Neural crest cell (in vitro differentiated cells): ENCODE measurements around the gene SKIC2. TPM values are rescaled to one million over a fixed set of nuclear protein-coding genes. Genes with fewer than 3 reads are reported as not detected.
A peak's percentile ranks its signal among the peaks of the same experiment; 100 is the strongest.
"Not testable (repeated sequence)": the region's sequence is repeated elsewhere in the genome, so short reads cannot be mapped to it uniquely, and the experiment has no call there.

Experiments
- DNase-seq: peaks from one replicate; pipeline ENCODE4 v3.0.0; 2021; ENCODE audit warnings: low read depth, mixed read lengths, low spot score
- H3K27ac Mint-ChIP-seq: one replicate; pipeline ENCODE4 v1.8.0; 2021; ENCODE audit warnings: mild to moderate bottlenecking, mixed read lengths; ENCODE audit not compliant: unreplicated experiment
- H3K27me3 Mint-ChIP-seq: 2 replicates; pipeline ENCODE4 v1.8.0; 2021; ENCODE audit warnings: low read depth, mild to moderate bottlenecking, mixed read lengths
- H3K36me3 Mint-ChIP-seq: 2 replicates; pipeline ENCODE4 v1.8.0; 2021; ENCODE audit warnings: low read depth, mild to moderate bottlenecking, mixed read lengths
- H3K4me1 Mint-ChIP-seq: 2 replicates; pipeline ENCODE4 v1.8.0; 2021; ENCODE audit warnings: mixed read lengths
- H3K4me3 Mint-ChIP-seq: one replicate; pipeline ENCODE4 v1.8.0; 2021; ENCODE audit warnings: mild to moderate bottlenecking, mixed read lengths
- H3K9me3 Mint-ChIP-seq: 2 replicates; pipeline ENCODE4 v1.8.0; 2021; ENCODE audit warnings: mixed read lengths
- total RNA-seq: library from RNA; stranded (reverse); gene quantifications from 2 replicates; pipeline ENCODE4 v1.2.1, GENCODE V29; 2021

Gene SKIC2
- total RNA-seq, 1 donor from 2014 or later: 88.7 TPM

GRCh38 chr6:32003301-32003700 lies 44.3 kb downstream of the SKIC2 start:
- H3K27ac Mint-ChIP-seq, H3K4me1 Mint-ChIP-seq, DNase-seq, H3K4me3 Mint-ChIP-seq, H3K9me3 Mint-ChIP-seq, H3K36me3 Mint-ChIP-seq, H3K27me3 Mint-ChIP-seq: not testable (repeated sequence)

GRCh38 chr6:32004393-32004792 lies 45.4 kb downstream of the SKIC2 start:
- not testable (repeated sequence) for H3K36me3 Mint-ChIP-seq, DNase-seq, H3K27me3 Mint-ChIP-seq, H3K9me3 Mint-ChIP-seq, H3K27ac Mint-ChIP-seq, H3K4me3 Mint-ChIP-seq, H3K4me1 Mint-ChIP-seq

- H3K4me3 Mint-ChIP-seq, H3K4me1 Mint-ChIP-seq, H3K27me3 Mint-ChIP-seq, H3K36me3 Mint-ChIP-seq, H3K9me3 Mint-ChIP-seq, DNase-seq, H3K27ac Mint-ChIP-seq: not testable (repeated sequence)
These were observed 46.0 kb downstream of the SKIC2 start for GRCh38 chr6:32004864-32005537.

GRCh38 chr6:32005538-32005880 lies 46.5 kb downstream of the SKIC2 start:
- not testable (repeated sequence) for DNase-seq, H3K27me3 Mint-ChIP-seq

GRCh38 chr6:32005991-32006529 lies 47.1 kb downstream of the SKIC2 start:
- not testable (repeated sequence) for H3K27me3 Mint-ChIP-seq, H3K4me3 Mint-ChIP-seq, H3K36me3 Mint-ChIP-seq, H3K9me3 Mint-ChIP-seq, H3K4me1 Mint-ChIP-seq, DNase-seq, H3K27ac Mint-ChIP-seq

More at GRCh38 chr6:32005538-32005880, 46.5 kb downstream of the SKIC2 start:
- H3K36me3 Mint-ChIP-seq, H3K4me1 Mint-ChIP-seq, H3K27ac Mint-ChIP-seq, H3K9me3 Mint-ChIP-seq, H3K4me3 Mint-ChIP-seq: not testable (repeated sequence)

GRCh38 chr6:32007086-32007485 lies 48.1 kb downstream of the SKIC2 start:
- not testable (repeated sequence) for H3K4me1 Mint-ChIP-seq, H3K36me3 Mint-ChIP-seq, DNase-seq, H3K27ac Mint-ChIP-seq, H3K9me3 Mint-ChIP-seq, H3K4me3 Mint-ChIP-seq, H3K27me3 Mint-ChIP-seq

- H3K9me3 Mint-ChIP-seq, H3K27me3 Mint-ChIP-seq, H3K4me3 Mint-ChIP-seq, H3K4me1 Mint-ChIP-seq, H3K27ac Mint-ChIP-seq, DNase-seq, H3K36me3 Mint-ChIP-seq: not testable (repeated sequence)
These were observed 49.1 kb downstream of the SKIC2 start for GRCh38 chr6:32008037-32008436.

GRCh38 chr6:32008616-32009015 lies 49.6 kb downstream of the SKIC2 start:
- H3K27me3 Mint-ChIP-seq, DNase-seq, H3K4me1 Mint-ChIP-seq: not testable (repeated sequence)

GRCh38 chr6:32009537-32009936 lies 50.6 kb downstream of the SKIC2 start:
- H3K4me1 Mint-ChIP-seq, H3K27me3 Mint-ChIP-seq, H3K27ac Mint-ChIP-seq, DNase-seq, H3K4me3 Mint-ChIP-seq, H3K36me3 Mint-ChIP-seq, H3K9me3 Mint-ChIP-seq: not testable (repeated sequence)

More at GRCh38 chr6:32008616-32009015, 49.6 kb downstream of the SKIC2 start:
- H3K4me3 Mint-ChIP-seq, H3K27ac Mint-ChIP-seq, H3K36me3 Mint-ChIP-seq, H3K9me3 Mint-ChIP-seq: not testable (repeated sequence)

- H3K9me3 Mint-ChIP-seq, H3K4me1 Mint-ChIP-seq, DNase-seq, H3K27me3 Mint-ChIP-seq, H3K36me3 Mint-ChIP-seq, H3K27ac Mint-ChIP-seq, H3K4me3 Mint-ChIP-seq: not testable (repeated sequence)
These were observed 52.0 kb downstream of the SKIC2 start for GRCh38 chr6:32010856-32011530.

GRCh38 chr6:32012941-32013617 lies 54.1 kb downstream of the SKIC2 start:
- not testable (repeated sequence) for DNase-seq, H3K27me3 Mint-ChIP-seq, H3K4me1 Mint-ChIP-seq, H3K36me3 Mint-ChIP-seq, H3K4me3 Mint-ChIP-seq, H3K9me3 Mint-ChIP-seq
- H3K27ac Mint-ChIP-seq: peak overlapping the region; percentile 57

- not testable (repeated sequence) for H3K9me3 Mint-ChIP-seq, DNase-seq, H3K27ac Mint-ChIP-seq
These were observed 54.8 kb downstream of the SKIC2 start for GRCh38 chr6:32013738-32014137.

GRCh38 chr6:32014547-32014946 lies 55.6 kb downstream of the SKIC2 start, which contains the start of gene C4B:
Gene C4B, plus strand, starts transcription at chr6:32014795. Its CDS starts 51 bp downstream, at chr6:32014846.
- not testable (repeated sequence) for DNase-seq, H3K4me1 Mint-ChIP-seq, H3K36me3 Mint-ChIP-seq, H3K9me3 Mint-ChIP-seq, H3K4me3 Mint-ChIP-seq, H3K27ac Mint-ChIP-seq, H3K27me3 Mint-ChIP-seq

More at GRCh38 chr6:32013738-32014137, 54.8 kb downstream of the SKIC2 start:
- not testable (repeated sequence) for H3K4me1 Mint-ChIP-seq, H3K36me3 Mint-ChIP-seq, H3K4me3 Mint-ChIP-seq, H3K27me3 Mint-ChIP-seq
